Endothelial cell of umbilical vein (primary cell): ENCODE results near the gene OR10G2. TPM values are rescaled to one million over a fixed set of nuclear protein-coding genes. Genes with fewer than 3 reads are reported as not detected.

ENCODE experiments used
- BruUV-seq: library from RNA; stranded (reverse); fragments of 400-500 nt; replicated peaks from 2 replicates; lab custom pipeline; 2021; lab: Mats Ljungman, UMichigan
- CTCF ChIA-PET: fragments of 300-600, 350-600 bp; sonication (Branson Sonifier 250); formaldehyde crosslinking; loops from one replicate; lab custom pipeline; 2021; ENCODE audit warnings: antibody characterized with exemption, inconsistent platforms; lab: Charles Lee
- POLR2A ChIA-PET: fragments of 300-600, 350-600 bp; sonication (Branson Sonifier 250); formaldehyde crosslinking; loops from one replicate; lab custom pipeline; 2021; ENCODE audit warnings: antibody characterized with exemption, inconsistent platforms; lab: Charles Lee
- DNase-seq: peaks from one replicate; pipeline ENCODE4 v3.0.0-alpha.2; 2011; ENCODE audit warnings: low read depth, low spot score
- FAIRE-seq: peaks from 2 replicates; lab custom pipeline; 2011; peaks lifted over from hg19 to GRCh38; lab: Jason Lieb, UNC
- H2AFZ ChIP-seq: 2 replicates; pipeline ENCODE4 v1.6.0; 2012; ENCODE audit warnings: low read depth, low read length, control low read depth, inconsistent platforms
- H3K27ac ChIP-seq: 2 replicates; pipeline ENCODE4 v1.5.1; 2011; ENCODE audit warnings: low read depth, mild to moderate bottlenecking, control low read depth, low read length, moderate library complexity; ENCODE audit not compliant: insufficient read depth
- H3K27me3 ChIP-seq, 2 experiments: 2 replicates each; pipeline versions ENCODE4 v1.6.0 to v1.6.1; 2011; ENCODE audit warnings: low read length in 2 of 2, mixed read lengths in 1 of 2; ENCODE audit not compliant: control insufficient read depth in 2 of 2, insufficient read depth in 2 of 2
- H3K36me3 ChIP-seq, 2 experiments: 2 replicates in 1 of 2; 3 replicates in 1 of 2; pipeline ENCODE4 v1.5.1; 2011; ENCODE audit warnings: low read length in 2 of 2, mild to moderate bottlenecking in 1 of 2, moderate library complexity in 1 of 2; ENCODE audit not compliant: control insufficient read depth in 2 of 2, insufficient read depth in 2 of 2; ENCODE audit errors: extremely low read depth in 1 of 2
- H3K4me1 ChIP-seq: 3 replicates; pipeline ENCODE4 v1.5.1; 2011; ENCODE audit warnings: mild to moderate bottlenecking, low read length; ENCODE audit not compliant: control insufficient read depth, insufficient read depth; ENCODE audit errors: extremely low read depth
- H3K4me2 ChIP-seq: 2 replicates; pipeline ENCODE4 v1.6.1; 2011; ENCODE audit warnings: low read length, control low read depth, mixed read lengths; ENCODE audit not compliant: insufficient read depth
- H3K4me3 ChIP-seq, 3 experiments: fragments of 200-600 bp in 1 of 3; sonication (generic), shearing (Covaris generic) in 1 of 3; replicated peaks in 1 of 3; 2 replicates each; pipeline ENCODE4 v1.5.1; 2011 to 2016; ENCODE audit warnings: control low read depth in 3 of 3, low read length in 3 of 3, mild to moderate bottlenecking in 2 of 3, inconsistent platforms in 1 of 3, low read depth in 1 of 3, moderate library complexity in 1 of 3; ENCODE audit not compliant: insufficient read depth in 1 of 3
- H3K79me2 ChIP-seq: 2 replicates; pipeline ENCODE4 v1.6.0; 2012; ENCODE audit warnings: low read length, inconsistent platforms; ENCODE audit not compliant: control insufficient read depth, insufficient read depth
- H3K9ac ChIP-seq: replicated peaks from 2 replicates; pipeline ENCODE3; 2011; ENCODE audit warnings: low read length, control low read depth; ENCODE audit not compliant: insufficient read depth; ENCODE audit errors: extremely low read depth
- H3K9me1 ChIP-seq: replicated peaks from 3 replicates; pipeline ENCODE4 v1.6.0; 2011; ENCODE audit warnings: mild to moderate bottlenecking, low read length; ENCODE audit not compliant: control insufficient read depth, insufficient read depth; ENCODE audit errors: extremely low read depth
- H3K9me3 ChIP-seq: replicated peaks from 2 replicates; pipeline ENCODE4 v1.5.1; 2012; ENCODE audit warnings: low read length, inconsistent platforms; ENCODE audit not compliant: control insufficient read depth, insufficient read depth
- H4K20me1 ChIP-seq: replicated peaks from 2 replicates; pipeline ENCODE3; 2011; ENCODE audit warnings: mild to moderate bottlenecking, low read length; ENCODE audit not compliant: control insufficient read depth, insufficient read depth; ENCODE audit errors: extremely low read depth
- EZH2 ChIP-seq: IDR thresholded peaks from 2 replicates; pipeline ENCODE4 v1.6.1; 2012; ENCODE audit warnings: borderline replicate concordance, low read depth, mild to moderate bottlenecking, moderate library complexity, low read length, inconsistent platforms; ENCODE audit not compliant: severe bottlenecking
- FOS ChIP-seq: IDR thresholded peaks from 2 replicates; pipeline ENCODE4 v1.6.1; 2011; ENCODE audit warnings: mild to moderate bottlenecking, low read length, moderate library complexity, borderline replicate concordance; ENCODE audit not compliant: insufficient read depth
- GATA2 ChIP-seq: IDR thresholded peaks from 2 replicates; pipeline ENCODE4 v1.7.0; 2011; ENCODE audit warnings: low read depth, mild to moderate bottlenecking, moderate library complexity, mixed read lengths, low read length; ENCODE audit not compliant: insufficient read length, insufficient read depth
- JUN ChIP-seq: IDR thresholded peaks from 2 replicates; pipeline ENCODE4 v1.6.1; 2011; ENCODE audit warnings: borderline replicate concordance, low read depth; ENCODE audit not compliant: insufficient read length, insufficient read depth
- MYC ChIP-seq: IDR thresholded peaks from one replicate; pipeline ENCODE4 v1.6.1; 2011; ENCODE audit warnings: mild to moderate bottlenecking, low read depth, low read length
- POLR2A ChIP-seq: IDR thresholded peaks from 2 replicates; pipeline ENCODE4 v1.6.1; 2012; ENCODE audit warnings: low read depth, mild to moderate bottlenecking, control low read depth, low read length
- POLR2AphosphoS5 ChIP-seq: IDR thresholded peaks from 2 replicates; pipeline ENCODE4 v1.6.1; 2012; ENCODE audit warnings: low read depth, mild to moderate bottlenecking, control low read depth, low read length, moderate library complexity; ENCODE audit not compliant: insufficient read depth
- dilution Hi-C: fragments of 300-500 bp; cut with MboI; formaldehyde crosslinking; loops from one replicate; pipeline ENCODE4 v1.15.0; 2019; ENCODE audit warnings: low sequenced_read_pairs; ENCODE audit not compliant: extremely low pct_ligation_motif_present
- intact Hi-C: fragments of 100-400 bp; cut with micrococcal nuclease; formaldehyde crosslinking; loops from one replicate; pipeline ENCODE4 v1.10.0; 2022
- polyA plus RNA-seq, 4 experiments: library from polyadenylated mRNA; depleted of rRNA in 3 of 4; stranded (reverse) in 3 of 4; unstranded in 1 of 4; fragments of >200 nt; gene quantifications; 2 replicates each; pipeline versions ENCODE4 v1.2.1 to v1.2.3, GENCODE V29; 2011 to 2012; ENCODE audit warnings: missing spikeins in 1 of 4
- total RNA-seq: library from RNA; stranded (reverse); gene quantifications from 2 replicates; pipeline ENCODE4 v1.2.3, GENCODE V29; 2021
- TF ChIP-seq, protein P1 (sequence below): IDR thresholded peaks from 2 replicates; pipeline ENCODE4 v1.6.1; 2011; ENCODE audit not compliant: insufficient read depth, insufficient read length
- TF ChIP-seq, protein P2 (sequence below), 2 donors: IDR thresholded peaks; 1 replicate in 1 of 2; 2 replicates in 1 of 2; pipeline ENCODE4 v1.5.1; 2011; ENCODE audit warnings: low read length in 2 of 2, mild to moderate bottlenecking in 2 of 2, moderate library complexity in 2 of 2, control low read depth in 1 of 2, inconsistent platforms in 1 of 2, low read depth in 1 of 2; ENCODE audit not compliant: insufficient read depth in 1 of 2; ENCODE audit errors: extremely low read depth in 1 of 2

OR10G2 gene
- total and polyA plus RNA-seq, 2 donors (not counting 3 experiments of a cell fraction or from before 2014, with no cell fraction given), result not detected

DNA sequence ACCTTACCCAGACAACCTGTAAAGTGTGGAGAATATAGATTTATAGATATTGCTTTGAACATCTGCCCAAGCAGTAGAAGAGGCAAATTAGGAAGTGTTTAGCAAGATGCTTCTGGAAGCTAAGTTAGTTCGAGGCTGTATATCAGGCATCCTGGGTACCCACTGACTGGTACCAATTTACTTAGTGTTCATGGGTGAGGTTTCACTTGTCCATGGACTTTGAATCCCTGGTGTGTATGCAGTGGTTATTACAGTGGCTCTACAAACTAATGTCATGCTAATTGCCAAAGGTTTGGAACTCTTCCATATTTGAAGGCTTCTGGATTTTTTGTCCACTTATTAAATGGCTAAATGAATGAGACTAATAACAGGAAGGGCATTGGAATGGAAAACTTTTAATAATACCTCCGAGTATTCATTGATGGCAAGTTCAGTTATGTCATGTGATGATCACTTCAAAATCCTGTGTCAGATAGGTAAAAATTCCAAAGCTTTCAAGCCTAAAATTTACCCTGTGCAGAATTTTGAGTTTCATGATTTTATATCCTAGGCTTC, 18.7 kb upstream of the OR10G2 start, which contains the start of gene OR4E2:
Gene OR4E2, plus strand, starts transcription at position 505 of the 555 bp plus-strand sequence. CDS start 11,248 bp downstream, outside the sequence.
- Histone ChIP-seq H3K36me3 (no peaks in the 10 kb centered on the region), H3K79me2 (no peaks in the 10 kb centered on the region), H3K27me3 (no peaks in the 10 kb centered on the region), H3K4me2 (no peak within 1 kb of the TSS), H4K20me1 (no peaks in the 10 kb centered on the region), H3K9me3 (no peaks in the 10 kb centered on the region), H2AFZ (no peak within 1 kb of the TSS), H3K9ac (no peak within 1 kb of the TSS), H3K27ac (no peak within 1 kb of the TSS), H3K4me3 (no peak within 1 kb of the TSS), H3K9me1 (no peaks in the 10 kb centered on the region), H3K4me1 (peaks cover 3% of the 10 kb centered on the region)
- ChIA-PET CTCF (no interaction called here), POLR2A (no interaction called here)
- FAIRE-seq (no peak), DNase-seq (no peak)
- intact Hi-C loops, result no loop called here
- BruUV-seq, result no TSS peak
- dilution Hi-C loops, result no loop called here
- TF ChIP-seq JUN (no peak), POLR2AphosphoS5 (no peak), MYC (no peak), EZH2 (no peak), FOS (no peak), POLR2A (no peak), GATA2 (no peak)
- TF ChIP-seq, protein P1, sequence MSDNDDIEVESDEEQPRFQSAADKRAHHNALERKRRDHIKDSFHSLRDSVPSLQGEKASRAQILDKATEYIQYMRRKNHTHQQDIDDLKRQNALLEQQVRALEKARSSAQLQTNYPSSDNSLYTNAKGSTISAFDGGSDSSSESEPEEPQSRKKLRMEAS, result no peak
- TF ChIP-seq, protein P2, sequence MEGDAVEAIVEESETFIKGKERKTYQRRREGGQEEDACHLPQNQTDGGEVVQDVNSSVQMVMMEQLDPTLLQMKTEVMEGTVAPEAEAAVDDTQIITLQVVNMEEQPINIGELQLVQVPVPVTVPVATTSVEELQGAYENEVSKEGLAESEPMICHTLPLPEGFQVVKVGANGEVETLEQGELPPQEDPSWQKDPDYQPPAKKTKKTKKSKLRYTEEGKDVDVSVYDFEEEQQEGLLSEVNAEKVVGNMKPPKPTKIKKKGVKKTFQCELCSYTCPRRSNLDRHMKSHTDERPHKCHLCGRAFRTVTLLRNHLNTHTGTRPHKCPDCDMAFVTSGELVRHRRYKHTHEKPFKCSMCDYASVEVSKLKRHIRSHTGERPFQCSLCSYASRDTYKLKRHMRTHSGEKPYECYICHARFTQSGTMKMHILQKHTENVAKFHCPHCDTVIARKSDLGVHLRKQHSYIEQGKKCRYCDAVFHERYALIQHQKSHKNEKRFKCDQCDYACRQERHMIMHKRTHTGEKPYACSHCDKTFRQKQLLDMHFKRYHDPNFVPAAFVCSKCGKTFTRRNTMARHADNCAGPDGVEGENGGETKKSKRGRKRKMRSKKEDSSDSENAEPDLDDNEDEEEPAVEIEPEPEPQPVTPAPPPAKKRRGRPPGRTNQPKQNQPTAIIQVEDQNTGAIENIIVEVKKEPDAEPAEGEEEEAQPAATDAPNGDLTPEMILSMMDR (IDR thresholded peaks at IDR 0.05; ENCODE audit: extremely low read depth in 1 of 2, insufficient read depth in 1 of 2, low read depth in 1 of 2, low read length in 2 of 2), result no peak
